Stimulated activated CD8-positive, alpha-beta memory T cell treated with anti-CD3 and anti-CD28 coated beads, Interleukin-15, amount 100 ng/mL, for 24 hours (primary cell): Measurements from ENCODE around the gene RHOU.
"Not testable (repeated sequence)": the region's sequence is repeated elsewhere in the genome, so short reads cannot be mapped to it uniquely, and the experiment has no call there.

Experiments
- DNase-seq: peaks from one replicate; pipeline ENCODE4 v3.0.0-alpha.2; 2020; ENCODE audit warnings: low read depth

The RHOU gene

GRCh38 chr1:228758447-228758846, 23.2 kb downstream of the RHOU start:
- no peak for DNase-seq

- DNase-seq: no peak
Observed at GRCh38 chr1:228760979-228761378, 25.7 kb downstream of the RHOU start.

DNA sequence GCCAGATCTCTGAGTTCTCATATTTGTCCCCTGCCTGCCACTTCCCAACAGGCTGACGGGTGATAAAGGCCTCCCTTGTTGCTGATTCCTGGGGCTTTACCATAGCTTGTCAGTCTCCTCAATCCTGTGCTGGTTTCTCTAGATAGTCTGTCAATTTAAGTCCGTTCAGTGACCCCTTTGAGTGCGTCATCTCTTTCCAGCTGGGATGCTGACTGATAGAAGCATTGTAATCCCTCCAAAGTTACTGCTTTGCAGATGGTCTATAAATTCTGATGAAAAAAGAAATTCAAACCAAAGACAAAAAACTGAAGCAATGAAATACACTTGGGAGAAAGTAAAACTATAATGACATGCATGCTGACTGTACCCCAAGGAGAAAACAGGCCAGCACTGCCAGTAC, 28.3 kb downstream of the RHOU start:
- no peak for DNase-seq

- no peak for DNase-seq
Observed at GRCh38 chr1:228765168-228765946, 30.1 kb downstream of the RHOU start.

DNA sequence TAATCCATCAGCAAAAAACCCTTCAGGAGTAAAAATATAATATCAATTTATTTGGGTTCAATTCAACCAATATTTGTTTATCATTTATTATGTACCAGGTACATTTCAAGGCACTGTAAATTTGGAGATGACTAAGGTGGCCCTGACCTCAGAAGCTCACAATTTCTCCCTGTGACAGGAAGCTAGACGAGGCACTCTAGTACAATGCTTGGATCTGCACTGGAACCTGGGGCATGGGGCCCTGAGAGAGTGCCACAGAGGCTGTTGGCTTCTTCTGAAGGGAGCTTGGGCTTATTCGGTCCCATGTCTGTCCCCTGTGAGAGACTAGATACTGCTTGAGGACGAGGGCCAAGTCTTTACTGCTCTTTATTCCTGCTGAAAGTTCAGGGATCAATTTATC, 31.5 kb downstream of the RHOU start:
- no peak for DNase-seq

DNA sequence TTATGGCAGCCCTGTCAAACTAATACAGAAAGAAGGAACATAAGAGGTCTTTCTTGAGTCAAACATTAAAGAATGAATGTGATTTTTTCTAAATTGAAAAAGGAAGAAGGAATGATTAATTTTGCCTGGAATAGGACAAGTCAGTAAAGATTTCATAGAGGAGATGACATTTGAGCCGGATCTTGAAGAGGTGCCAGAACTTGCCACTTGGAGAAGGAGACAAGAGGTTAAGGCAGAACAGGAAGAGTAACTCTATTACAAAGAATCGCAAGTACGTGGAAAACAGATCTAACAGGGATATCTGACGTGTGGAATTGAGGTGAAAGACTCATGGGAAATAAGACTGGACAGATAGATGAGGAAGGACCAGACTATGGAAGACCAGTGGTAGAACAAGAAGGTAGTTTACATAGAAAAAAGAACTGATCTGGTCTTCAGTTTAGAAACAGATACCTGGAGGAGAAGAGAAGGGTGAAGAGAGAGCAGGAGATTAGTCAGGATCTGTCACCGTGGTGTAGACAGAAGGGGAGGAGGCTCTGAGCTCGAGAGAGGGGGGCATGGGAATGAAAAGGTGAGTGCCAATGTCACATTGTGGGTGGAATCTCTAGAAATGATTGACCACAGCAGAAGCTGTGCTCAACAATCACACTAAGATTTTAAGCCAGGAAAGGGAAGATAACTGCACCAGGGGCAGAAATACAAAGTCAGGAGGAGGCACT, 32.5 kb downstream of the RHOU start:
- no peak for DNase-seq

DNA sequence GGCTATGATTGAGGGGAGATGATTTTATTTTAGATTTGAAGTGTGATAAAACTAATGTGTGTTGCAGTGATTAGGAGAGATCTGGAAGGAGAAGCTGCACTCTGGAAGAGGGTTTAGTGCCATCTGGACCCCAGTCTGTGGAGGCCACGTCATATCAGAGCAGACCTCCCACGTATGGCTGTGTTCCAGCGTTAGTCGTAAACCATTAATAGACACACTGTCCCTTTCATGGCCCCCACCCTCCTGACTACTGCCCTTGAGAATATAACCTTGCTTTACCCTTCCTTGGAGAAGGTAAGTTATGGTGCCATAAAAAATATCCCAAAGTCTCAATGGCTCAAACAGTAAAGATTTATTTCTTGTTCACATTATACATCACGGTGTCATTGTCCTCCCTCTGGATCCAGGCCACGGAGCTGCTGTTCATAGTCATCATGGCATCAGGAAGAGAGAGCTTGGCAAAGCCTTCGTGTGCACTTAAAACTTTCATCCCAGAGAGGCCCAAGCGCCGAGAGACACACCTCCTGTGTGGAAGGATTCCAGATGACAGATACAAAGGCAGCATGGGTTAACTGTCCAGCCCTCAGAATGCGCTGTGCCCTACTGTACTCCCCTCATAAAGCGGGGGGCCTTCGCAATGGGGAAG, 33.2 kb downstream of the RHOU start:
- no peak for DNase-seq

- no peak for DNase-seq
Observed at GRCh38 chr1:228770779-228771223, 35.5 kb downstream of the RHOU start.

DNA sequence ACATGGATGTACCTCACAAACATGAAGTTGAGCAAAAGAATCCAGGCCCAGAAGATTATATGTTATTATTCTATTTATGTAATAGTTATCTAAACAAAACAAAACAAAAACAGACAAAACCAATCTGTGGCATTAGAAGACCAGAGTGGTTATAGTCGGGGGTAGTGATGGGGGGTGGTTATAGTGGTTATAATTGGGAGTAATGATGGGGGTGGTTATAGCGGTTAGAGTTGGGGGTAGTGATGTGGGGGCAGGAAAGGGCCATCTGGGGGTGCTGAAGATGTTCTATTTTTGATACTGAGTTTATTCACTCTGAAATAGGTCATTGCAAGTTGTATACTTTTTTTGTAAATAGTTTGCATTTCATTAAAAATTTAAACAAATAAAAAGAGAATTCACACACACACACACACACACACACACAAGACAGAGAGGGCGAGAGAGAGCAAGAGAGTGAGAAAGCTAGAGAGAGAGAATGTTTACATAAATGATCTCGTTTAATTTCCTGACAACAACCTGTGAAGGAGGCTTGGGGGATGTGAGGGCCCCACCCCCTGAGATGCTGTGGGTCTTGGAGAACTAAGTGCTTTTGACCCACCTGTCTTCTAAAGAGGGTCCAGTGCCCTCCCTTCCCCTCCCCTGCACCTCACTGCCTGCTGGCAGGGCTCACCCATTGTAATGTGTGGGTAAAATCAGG, 37.4 kb downstream of the RHOU start:
- no peak for DNase-seq

DNA sequence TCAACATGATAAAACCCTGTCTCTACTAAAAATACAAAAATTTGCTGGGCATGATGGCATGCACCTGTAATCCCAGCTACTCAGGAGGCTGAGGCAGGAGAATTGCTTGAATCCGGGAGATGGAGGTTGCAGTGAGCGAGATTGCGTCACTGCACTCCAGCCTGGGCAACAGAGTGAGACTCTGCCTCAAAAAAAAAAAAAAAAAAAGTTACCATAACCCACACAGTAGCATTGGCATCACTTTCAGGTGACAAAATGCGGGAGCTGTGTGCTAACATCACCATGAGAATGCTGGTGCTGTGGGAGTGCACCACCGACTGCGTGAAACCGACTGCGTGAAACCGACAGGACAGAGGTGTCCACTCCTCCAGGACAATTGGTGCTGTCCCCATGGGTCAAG, 40.7 kb downstream of the RHOU start:
- not testable (repeated sequence) for DNase-seq

DNA sequence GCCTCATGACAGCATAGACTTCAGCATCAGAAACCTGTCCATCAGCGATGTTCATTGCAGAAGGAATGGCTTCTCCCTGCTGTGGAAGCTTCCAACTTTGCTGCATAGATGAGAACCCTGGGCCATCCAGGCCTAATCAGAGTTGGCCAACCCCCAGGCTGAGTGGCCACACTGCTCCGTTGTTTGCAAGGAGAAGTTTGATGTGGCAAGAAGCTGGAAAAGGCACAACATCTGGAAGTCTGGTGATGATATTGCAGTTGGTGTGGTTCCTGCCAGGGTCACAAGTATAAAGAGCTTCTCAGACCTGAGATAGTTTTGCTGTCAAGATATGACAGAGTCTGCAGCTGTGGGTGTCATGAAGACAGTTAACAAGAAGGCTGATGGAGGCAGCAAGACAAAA, 41.2 kb downstream of the RHOU start:
- no peak for DNase-seq

GRCh38 chr1:228777236-228777635, 42.0 kb downstream of the RHOU start:
- no peak for DNase-seq

GRCh38 chr1:228778026-228778425, 42.7 kb downstream of the RHOU start:
- no peak for DNase-seq

DNA sequence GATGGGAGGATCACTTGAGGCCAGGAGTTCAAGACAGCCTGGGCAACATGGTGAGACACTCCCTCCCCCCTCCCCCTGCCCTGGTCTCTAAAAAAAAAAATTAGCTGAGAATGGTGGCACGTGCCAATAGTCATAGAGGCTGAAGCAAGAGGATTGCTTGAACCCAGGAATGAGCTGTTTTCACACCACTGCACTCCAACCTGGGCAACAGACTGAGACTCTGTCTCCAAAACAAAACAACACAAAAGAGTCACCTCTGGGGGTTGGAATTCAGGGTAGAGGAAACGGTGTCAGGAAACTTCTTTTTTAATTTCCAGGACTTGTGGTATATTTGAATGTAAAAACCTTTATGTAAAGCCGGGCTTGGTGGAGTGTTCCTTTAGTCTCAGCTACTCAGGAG, 43.2 kb downstream of the RHOU start:
- no peak for DNase-seq

DNA sequence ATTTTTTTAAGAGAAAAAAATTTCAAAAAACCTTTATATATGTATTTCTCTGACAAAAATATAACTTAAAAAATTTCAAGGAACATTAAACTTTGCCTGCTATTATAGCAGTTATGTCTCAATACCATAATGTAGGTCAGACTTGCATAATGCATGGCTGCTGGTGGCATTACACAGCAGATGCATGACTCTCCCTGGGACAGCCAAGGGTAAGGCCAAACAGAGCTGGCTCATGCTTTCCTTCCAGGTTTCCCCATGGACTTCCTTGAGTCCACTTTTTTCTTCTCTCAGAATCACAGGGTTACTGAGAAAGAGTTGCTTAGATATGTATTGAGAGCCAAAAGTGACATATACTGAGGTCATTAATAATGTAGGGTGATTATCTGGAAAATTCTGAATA, 43.7 kb downstream of the RHOU start:
- DNase-seq: no peak

DNA sequence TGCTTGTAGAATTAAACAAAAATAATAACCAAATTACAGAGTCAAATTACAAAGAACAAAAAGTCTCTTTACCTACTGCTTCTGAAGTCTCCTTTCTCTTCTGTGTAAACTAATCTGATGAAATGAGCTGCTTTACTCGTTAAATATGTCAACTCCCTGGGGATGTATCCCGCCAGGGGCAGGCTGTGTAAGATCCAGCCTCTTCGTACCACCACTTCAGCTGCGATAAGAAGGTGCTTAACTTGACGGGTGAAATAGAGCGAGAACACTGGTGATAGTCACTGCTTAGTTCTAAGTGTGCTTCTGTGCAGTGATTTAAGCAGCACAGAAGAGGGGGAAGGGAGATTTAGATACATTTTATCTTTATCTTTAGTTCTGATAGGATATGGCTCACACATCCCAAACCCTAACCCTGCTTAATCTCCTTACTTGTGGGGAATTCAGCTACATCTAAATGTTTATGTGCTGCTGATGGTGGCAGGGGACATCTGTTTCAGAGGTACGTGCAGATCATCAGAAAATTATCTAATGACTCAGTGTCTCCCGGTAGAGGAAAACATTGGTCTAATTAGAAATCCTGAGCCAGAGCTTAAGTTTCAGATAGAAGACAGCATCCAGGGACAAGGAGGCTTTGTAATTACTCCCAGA, 46.0 kb downstream of the RHOU start:
- no peak for DNase-seq

DNA sequence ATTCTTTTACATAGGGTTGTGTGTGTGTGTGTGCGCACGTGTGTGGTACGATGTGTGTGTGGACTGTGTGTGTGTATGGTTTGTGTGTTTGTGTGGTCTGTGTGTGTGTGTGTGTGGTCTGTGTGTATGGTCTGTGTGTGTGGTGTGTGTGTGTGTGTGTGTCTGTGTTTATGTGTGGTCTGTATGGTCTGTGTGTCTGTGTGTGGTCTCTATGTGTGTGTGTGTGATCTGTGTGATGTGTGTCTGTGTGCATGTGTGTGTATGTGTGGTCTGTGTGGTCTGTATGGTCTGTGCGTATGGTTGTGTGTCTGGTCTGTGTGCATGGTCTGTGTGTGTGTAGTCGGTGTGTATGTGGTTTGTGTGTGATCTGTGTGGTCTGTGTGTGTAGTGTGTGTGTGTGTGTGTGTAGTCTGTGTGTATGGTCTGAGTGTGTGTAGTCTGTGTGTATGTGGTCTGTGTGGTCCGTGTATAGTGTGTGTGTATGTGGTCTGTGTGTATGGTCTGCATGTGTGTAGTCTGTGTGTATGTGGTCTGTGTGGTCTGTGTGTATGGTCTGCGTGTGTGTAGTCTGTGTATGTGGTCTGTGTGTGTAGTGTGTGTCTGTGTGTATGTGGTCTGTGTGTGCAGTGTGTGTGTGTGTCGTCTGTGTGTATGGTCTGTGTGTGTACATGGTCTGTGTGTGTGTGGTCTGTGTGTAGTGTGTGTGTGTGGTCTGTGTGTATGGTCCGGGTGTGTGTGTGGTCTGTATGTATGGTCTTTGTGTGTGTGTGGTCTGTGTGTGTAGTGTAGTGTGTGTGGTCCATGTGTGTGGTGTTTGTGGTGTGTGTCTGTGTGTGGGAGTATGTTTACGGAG, 46.8 kb downstream of the RHOU start:
- DNase-seq: no peak

GRCh38 chr1:228782662-228783417, 47.6 kb downstream of the RHOU start:
- no peak for DNase-seq

DNA sequence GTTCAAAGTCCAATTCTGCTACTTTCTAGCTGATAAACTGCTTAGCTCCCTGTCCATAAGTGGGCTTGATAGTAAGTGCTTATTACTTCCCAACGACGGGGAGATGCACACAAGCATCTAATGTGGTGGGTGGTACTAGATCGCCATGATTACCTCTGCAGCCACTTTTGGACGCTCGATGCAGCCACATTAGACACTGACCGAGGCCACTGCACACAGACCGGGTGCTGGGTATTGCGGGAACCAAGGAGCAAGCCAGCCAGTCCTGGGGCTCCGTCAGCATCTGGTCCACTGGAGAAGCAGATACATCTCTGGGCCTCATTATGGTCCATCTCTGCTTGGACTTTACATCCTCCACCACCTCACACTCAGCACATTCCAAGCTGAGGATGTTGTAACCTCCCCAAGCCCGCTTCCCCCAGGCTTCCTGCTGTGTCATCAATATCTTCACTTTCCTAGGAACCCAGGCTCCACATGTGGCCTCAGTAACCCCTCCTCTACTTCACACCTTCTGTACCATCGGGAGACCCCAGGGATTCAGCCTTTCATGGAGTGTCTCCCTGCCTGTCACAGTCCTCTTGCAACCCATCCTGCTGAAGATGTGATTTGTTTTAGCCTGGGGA, 48.2 kb downstream of the RHOU start:
- no peak for DNase-seq

- no peak for DNase-seq
Observed at GRCh38 chr1:228784181-228784580, 48.9 kb downstream of the RHOU start.
